Measurements from ENCODE around the gene DNAH14.

GRCh38 chr1:225424562-225425200 lies 495.2 kb downstream of the DNAH14 start:
- no peak for TF ChIP-seq CTCF (conservative IDR thresholded peaks at IDR 0.05; ENCODE audit: low read depth in 2 of 2)
- TF ChIP-seq POLR2AphosphoS5 (IDR thresholded peaks at IDR 0.05; ENCODE audit: low read depth), result no peak
- no peak for TF ChIP-seq JUNB (IDR thresholded peaks at IDR 0.05; ENCODE audit: unreplicated experiment)

Data from GM23338 (cell line).